HEK293 (cell line): ENCODE results near the gene TMEM270.

Source experiments
- KLF10 ChIP-seq: fragments of 450-650 bp; IDR thresholded peaks from 2 replicates; pipeline ENCODE4 v1.5.1; 2018; ENCODE audit warnings: missing biosample characterization, mild to moderate bottlenecking, missing genetic modification characterization
- KLF7 ChIP-seq: fragments of 450-650 bp; formaldehyde crosslinking; IDR thresholded peaks from 2 replicates; pipeline ENCODE4 v1.5.1; 2016; ENCODE audit warnings: missing biosample characterization, missing genetic modification characterization, borderline replicate concordance
- ZFP37 ChIP-seq: fragments of 450-650 bp; formaldehyde crosslinking; IDR thresholded peaks from 2 replicates; pipeline ENCODE4 v1.5.1; 2016; ENCODE audit warnings: missing biosample characterization, missing genetic modification characterization
- ZNF354C ChIP-seq: fragments of 450-650 bp; formaldehyde crosslinking; IDR thresholded peaks from 2 replicates; pipeline ENCODE4 v1.5.1; 2016; ENCODE audit warnings: missing biosample characterization, missing genetic modification characterization, low read depth, borderline replicate concordance
- ZNF433 ChIP-seq: fragments of 450-650 bp; formaldehyde crosslinking; IDR thresholded peaks from 2 replicates; pipeline ENCODE4 v1.5.1; 2016; ENCODE audit warnings: missing biosample characterization, missing genetic modification characterization, low read depth
- ZNF792 ChIP-seq: fragments of 450-650 bp; formaldehyde crosslinking; IDR thresholded peaks from 2 replicates; pipeline ENCODE4 v1.5.1; 2016; ENCODE audit warnings: missing biosample characterization, missing genetic modification characterization
- ZNF830 ChIP-seq: fragments of 450-650 bp; IDR thresholded peaks from 2 replicates; pipeline ENCODE4 v1.5.0; 2018; ENCODE audit warnings: missing biosample characterization, missing genetic modification characterization, low read depth, mild to moderate bottlenecking, moderate library complexity
- TF ChIP-seq, protein P1 (sequence below): fragments of 450-650 bp; formaldehyde crosslinking; IDR thresholded peaks from 2 replicates; pipeline ENCODE4 v1.5.1; 2016; ENCODE audit warnings: missing biosample characterization, missing genetic modification characterization
- TF ChIP-seq, protein P2 (sequence below): fragments of 450-650 bp; formaldehyde crosslinking; IDR thresholded peaks from 2 replicates; pipeline ENCODE4 v1.5.1; 2016; ENCODE audit warnings: missing biosample characterization, missing genetic modification characterization

Gene TMEM270

GRCh38 chr7:73912223-73912622 is 51.3 kb downstream of the TMEM270 start (continued):
- TF ChIP-seq, protein P1, sequence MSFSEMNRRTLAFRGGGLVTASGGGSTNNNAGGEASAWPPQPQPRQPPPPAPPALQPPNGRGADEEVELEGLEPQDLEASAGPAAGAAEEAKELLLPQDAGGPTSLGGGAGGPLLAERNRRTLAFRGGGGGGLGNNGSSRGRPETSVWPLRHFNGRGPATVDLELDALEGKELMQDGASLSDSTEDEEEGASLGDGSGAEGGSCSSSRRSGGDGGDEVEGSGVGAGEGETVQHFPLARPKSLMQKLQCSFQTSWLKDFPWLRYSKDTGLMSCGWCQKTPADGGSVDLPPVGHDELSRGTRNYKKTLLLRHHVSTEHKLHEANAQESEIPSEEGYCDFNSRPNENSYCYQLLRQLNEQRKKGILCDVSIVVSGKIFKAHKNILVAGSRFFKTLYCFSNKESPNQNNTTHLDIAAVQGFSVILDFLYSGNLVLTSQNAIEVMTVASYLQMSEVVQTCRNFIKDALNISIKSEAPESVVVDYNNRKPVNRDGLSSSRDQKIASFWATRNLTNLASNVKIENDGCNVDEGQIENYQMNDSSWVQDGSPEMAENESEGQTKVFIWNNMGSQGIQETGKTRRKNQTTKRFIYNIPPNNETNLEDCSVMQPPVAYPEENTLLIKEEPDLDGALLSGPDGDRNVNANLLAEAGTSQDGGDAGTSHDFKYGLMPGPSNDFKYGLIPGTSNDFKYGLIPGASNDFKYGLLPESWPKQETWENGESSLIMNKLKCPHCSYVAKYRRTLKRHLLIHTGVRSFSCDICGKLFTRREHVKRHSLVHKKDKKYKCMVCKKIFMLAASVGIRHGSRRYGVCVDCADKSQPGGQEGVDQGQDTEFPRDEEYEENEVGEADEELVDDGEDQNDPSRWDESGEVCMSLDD (tag by site-specific recombination): no peak
- no peak for TF ChIP-seq ZNF792 (tag by site-specific recombination)
- no peak for TF ChIP-seq KLF7 (tag by site-specific recombination)
- TF ChIP-seq, protein P2, sequence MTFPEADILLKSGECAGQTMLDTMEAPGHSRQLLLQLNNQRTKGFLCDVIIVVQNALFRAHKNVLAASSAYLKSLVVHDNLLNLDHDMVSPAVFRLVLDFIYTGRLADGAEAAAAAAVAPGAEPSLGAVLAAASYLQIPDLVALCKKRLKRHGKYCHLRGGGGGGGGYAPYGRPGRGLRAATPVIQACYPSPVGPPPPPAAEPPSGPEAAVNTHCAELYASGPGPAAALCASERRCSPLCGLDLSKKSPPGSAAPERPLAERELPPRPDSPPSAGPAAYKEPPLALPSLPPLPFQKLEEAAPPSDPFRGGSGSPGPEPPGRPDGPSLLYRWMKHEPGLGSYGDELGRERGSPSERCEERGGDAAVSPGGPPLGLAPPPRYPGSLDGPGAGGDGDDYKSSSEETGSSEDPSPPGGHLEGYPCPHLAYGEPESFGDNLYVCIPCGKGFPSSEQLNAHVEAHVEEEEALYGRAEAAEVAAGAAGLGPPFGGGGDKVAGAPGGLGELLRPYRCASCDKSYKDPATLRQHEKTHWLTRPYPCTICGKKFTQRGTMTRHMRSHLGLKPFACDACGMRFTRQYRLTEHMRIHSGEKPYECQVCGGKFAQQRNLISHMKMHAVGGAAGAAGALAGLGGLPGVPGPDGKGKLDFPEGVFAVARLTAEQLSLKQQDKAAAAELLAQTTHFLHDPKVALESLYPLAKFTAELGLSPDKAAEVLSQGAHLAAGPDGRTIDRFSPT: no peak
- no peak for TF ChIP-seq ZNF354C (tag by site-specific recombination)
- no peak for TF ChIP-seq ZFP37 (tag by site-specific recombination)
- TF ChIP-seq ZNF830 (tag by site-specific recombination): no peak
- TF ChIP-seq KLF10 (tag by site-specific recombination): no peak
- TF ChIP-seq ZNF433 (tag by site-specific recombination): no peak
